GM10266 (cell line): Measurements from ENCODE around the gene NEDD4L.
"Not testable (repeated sequence)": the region's sequence is repeated elsewhere in the genome, so short reads cannot be mapped to it uniquely, and the experiment has no call there.

Experiments
- DNase-seq: peaks from one replicate; pipeline ENCODE4 v3.0.0; 2012; ENCODE audit errors: extremely low spot score
- TF ChIP-seq, protein P1 (sequence below): IDR thresholded peaks from 2 replicates; pipeline ENCODE4 v1.5.1; 2012; ENCODE audit warnings: mild to moderate bottlenecking, low read depth; ENCODE audit not compliant: control insufficient read depth, insufficient read depth; ENCODE audit errors: missing control alignments

Gene NEDD4L

DNA sequence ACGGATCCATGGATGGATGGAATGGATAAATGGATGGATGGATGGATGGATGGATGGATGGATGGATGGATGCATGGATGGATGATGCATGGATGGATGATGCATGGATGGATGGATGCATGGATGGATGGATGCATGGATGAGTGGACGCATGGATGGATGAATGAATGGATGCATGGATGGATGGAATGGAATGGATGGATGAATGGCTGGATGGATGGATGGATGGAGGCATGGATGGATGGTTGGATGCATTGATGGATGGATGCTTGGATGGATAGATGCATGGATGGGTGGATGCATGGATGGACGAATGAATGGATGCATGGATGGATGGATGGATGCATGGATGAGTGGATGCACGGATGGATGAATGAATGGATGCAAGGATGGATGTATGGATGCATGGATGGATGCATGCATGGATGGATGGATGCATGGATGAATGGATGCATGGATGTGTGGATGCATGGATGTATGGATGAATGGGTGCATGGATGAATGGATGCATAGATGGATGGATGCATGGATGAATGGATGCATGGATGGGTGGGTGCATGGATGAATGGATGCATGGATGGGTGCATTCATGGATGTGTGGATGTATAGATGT, 375.7 kb downstream of the NEDD4L start:
- TF ChIP-seq, protein P1, sequence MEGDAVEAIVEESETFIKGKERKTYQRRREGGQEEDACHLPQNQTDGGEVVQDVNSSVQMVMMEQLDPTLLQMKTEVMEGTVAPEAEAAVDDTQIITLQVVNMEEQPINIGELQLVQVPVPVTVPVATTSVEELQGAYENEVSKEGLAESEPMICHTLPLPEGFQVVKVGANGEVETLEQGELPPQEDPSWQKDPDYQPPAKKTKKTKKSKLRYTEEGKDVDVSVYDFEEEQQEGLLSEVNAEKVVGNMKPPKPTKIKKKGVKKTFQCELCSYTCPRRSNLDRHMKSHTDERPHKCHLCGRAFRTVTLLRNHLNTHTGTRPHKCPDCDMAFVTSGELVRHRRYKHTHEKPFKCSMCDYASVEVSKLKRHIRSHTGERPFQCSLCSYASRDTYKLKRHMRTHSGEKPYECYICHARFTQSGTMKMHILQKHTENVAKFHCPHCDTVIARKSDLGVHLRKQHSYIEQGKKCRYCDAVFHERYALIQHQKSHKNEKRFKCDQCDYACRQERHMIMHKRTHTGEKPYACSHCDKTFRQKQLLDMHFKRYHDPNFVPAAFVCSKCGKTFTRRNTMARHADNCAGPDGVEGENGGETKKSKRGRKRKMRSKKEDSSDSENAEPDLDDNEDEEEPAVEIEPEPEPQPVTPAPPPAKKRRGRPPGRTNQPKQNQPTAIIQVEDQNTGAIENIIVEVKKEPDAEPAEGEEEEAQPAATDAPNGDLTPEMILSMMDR: no peak
- DNase-seq: no peak

DNA sequence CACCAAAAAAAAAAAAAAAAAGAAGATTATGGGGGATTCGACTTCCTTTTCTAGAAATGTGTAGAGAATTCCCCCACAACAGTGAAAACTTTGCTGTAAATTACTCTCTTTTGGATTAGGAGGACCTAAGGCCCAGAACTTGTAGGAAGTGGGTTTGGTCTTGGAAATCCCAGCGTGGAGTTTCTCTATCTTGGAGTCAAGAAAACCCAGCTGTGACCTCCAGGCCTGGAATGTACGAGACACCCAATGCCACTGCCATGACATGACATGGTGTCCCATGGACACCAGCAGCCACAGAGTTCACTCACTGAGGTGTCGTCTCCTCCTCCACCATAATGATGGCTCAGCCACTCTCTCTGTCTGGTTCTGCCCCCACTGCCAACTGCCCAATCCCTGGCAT, 382.6 kb downstream of the NEDD4L start:
- TF ChIP-seq, protein P1: no peak
- no peak for DNase-seq

DNA sequence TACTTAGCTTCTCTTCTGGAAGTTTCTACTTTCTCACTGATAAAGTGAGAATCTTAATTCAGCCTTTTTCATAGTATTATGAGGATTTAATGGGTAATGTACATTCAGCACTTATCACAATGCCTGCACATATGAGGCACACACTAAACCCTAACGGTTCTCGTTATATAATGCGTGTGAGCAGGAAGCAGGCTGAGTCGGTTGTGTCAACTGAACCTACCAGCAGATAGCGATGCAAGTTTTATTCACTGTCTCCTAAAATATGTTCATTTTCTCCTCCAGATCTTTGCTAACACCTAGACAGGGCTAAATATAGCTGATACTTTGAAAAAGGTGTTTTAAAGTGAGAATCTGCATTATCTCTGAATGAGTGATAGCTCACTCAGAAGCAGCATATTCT, 383.3 kb downstream of the NEDD4L start:
- TF ChIP-seq, protein P1: no peak
- no peak for DNase-seq

DNA sequence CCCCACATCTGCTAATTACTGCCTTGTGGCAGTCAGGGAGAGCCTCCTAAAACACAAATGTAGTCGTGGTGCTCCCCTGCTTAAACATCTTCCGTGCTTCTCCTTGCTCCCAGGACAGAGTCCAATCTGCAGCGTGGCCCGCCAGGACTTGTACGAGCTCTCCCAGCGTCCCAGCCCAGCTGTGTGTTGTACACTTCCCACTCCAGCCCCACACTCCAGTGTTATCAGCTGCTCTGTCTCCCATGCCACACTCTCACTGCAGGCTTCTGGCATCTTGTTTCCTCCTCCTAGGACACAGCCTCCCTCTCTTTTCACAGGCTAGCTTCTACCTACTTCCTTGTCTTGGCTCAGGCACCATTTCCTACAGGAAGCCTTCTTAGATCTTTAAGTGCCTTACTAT, 385.4 kb downstream of the NEDD4L start:
- no peak for DNase-seq
- TF ChIP-seq, protein P1: no peak

DNA sequence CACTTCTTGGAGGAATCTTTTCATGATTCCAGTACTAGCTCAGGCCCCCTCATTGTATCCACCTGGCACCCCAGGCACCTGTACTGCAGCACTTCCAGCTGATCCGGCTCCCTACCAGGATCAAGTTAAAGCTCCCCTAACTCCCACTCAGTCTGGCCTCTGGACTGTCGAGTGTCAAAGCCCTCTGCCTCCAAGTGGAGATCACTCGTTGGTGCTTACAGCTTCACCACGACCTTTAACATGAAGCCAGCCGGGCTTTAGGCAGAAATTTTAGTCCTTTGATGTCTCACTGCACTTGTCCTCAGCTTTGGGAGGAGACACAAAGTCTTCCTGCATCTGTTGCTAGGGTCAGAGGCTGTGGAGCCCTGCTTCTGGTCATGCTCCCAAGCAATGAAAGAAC, 387.2 kb downstream of the NEDD4L start:
- TF ChIP-seq, protein P1: no peak
- DNase-seq: no peak

DNA sequence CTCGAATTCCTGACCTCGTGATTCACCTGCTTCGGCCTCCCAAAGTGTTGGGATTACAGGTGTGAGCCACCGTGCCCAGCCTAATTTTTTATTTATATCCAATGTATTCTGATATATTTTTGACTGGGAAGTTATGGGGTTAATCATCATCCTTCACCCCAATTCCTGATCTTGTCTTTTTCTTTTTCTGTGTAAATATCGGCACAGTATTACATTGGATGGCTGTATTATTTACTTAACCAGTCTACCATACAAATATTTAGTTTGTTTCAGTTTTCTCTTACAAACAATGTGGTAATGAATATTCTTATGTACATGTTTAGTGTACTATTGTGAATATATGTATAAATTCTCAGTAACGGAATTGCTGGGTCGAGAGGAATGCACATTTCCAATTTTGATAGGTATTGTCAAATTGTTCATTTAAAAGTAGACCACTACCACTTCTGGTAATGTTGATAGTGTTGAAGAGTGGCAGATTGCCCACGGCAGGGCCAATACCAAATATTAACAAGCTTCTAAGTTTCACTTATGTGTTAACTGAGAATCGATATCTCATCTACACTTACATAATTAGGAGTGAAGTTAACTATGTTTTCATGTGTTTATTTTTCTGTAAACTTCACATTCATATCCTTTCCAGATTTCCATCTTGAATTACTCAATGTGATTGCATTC, 388.2 kb downstream of the NEDD4L start:
- DNase-seq: no peak
- TF ChIP-seq, protein P1: no peak

DNA sequence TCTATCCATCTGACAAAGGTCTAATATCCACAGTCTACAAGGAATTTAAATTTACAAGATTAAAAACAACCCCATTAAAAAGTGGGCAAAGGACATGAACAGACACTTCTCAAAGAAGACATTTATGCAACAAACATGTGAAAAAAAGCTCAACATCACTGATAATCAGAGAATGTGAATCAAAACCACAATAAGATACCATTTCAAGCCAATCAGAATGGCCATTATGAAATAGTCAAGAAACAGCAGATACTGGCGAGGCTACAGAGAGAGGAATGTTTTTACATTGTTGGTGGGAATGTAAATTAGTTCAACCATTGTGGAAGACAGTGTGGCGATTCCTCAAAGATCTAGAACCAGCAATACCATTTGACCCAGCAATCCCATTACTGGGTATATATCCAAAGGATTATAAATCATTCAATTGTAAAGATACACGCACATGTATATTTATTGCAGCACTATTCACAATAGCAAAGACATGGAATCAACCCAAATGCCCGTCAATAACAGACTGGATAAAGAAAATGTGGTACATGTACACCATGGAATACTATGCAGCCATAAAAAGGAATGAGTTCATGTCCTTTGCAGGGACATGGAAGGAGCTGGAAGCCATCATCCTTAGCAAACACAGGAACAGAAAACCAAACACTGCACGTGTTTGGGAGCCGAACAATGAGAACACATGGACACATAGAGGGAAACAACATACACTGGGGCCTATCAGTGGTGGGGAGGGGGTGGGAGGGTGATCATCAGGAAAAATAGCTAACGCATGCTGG, 391.4 kb downstream of the NEDD4L start:
- DNase-seq: not testable (repeated sequence)
